Lung (tissue), 12 donors: ENCODE data around the gene IZUMO1R. TPM values are rescaled to one million over a fixed set of nuclear protein-coding genes. Genes with fewer than 3 reads are reported as not detected.

Source experiments
- ATAC-seq: fragments of 200-7000 bp; cut with Tn5 transposase; one replicate; pipeline ENCODE4 v1.9.1; 2020; ENCODE audit warnings: moderate number of reproducible peaks; ENCODE audit not compliant: insufficient read depth, low FRiP score
- DNase-seq, 3 donors: peaks; one replicate each; pipeline ENCODE4 v3.0.0-alpha.2; 2013 to 2017
- H3K27ac ChIP-seq, 2 donors: one replicate each; pipeline ENCODE4 v1.5.1; 2013; ENCODE audit warnings: mild to moderate bottlenecking in 2 of 2, moderate library complexity in 2 of 2, control low read depth in 1 of 2, inconsistent platforms in 1 of 2, low read depth in 1 of 2, low read length in 1 of 2
- H3K27me3 ChIP-seq, 3 donors: one replicate each; pipeline ENCODE4 v1.5.1; 2013; ENCODE audit warnings: low read length in 2 of 3; ENCODE audit not compliant: control insufficient read depth in 3 of 3, insufficient read depth in 3 of 3
- H3K36me3 ChIP-seq, 4 donors: one replicate each; pipeline ENCODE4 v1.5.1; 2013; ENCODE audit warnings: low read length in 4 of 4, mild to moderate bottlenecking in 1 of 4, moderate library complexity in 1 of 4; ENCODE audit not compliant: control insufficient read depth in 4 of 4, insufficient read depth in 4 of 4
- H3K4me1 ChIP-seq, 5 donors: one replicate each; pipeline ENCODE4 v1.5.1; 2013; ENCODE audit warnings: low read length in 5 of 5, mild to moderate bottlenecking in 2 of 5, moderate library complexity in 1 of 5; ENCODE audit not compliant: control insufficient read depth in 5 of 5, insufficient read depth in 5 of 5
- H3K4me3 ChIP-seq: one replicate; pipeline ENCODE4 v1.5.1; 2013; ENCODE audit warnings: mild to moderate bottlenecking, control low read depth, moderate library complexity
- H3K9ac ChIP-seq, 2 donors: one replicate each; pipeline ENCODE4 v1.5.1; 2013; ENCODE audit warnings: low read length in 2 of 2, control low read depth in 1 of 2; ENCODE audit not compliant: insufficient read depth in 1 of 2
- H3K9me3 ChIP-seq, 4 donors: one replicate each; pipeline ENCODE4 v1.5.1; 2013; ENCODE audit warnings: low read length in 3 of 4, mild to moderate bottlenecking in 1 of 4, moderate library complexity in 1 of 4; ENCODE audit not compliant: control insufficient read depth in 4 of 4, insufficient read depth in 3 of 4
- WGBS, 2 donors: extraction: QIAGEN DNeasy Blood & Tissue Kit; methylation state at CpG; one replicate each; pipeline ENCODE4 v1.1.7; 2013; 5-methylcytosine and 5-hydroxymethylcytosine counted together
- polyA plus RNA-seq, 2 donors: library from polyadenylated mRNA; stranded (reverse); fragments of 200-250 nt; gene quantifications; one replicate each; pipeline ENCODE4 v1.2.1, GENCODE V29; 2013
- total RNA-seq, 2 donors: library from RNA; depleted of rRNA in 1 of 2; stranded (reverse); fragments of >200 nt in 1 of 2; gene quantifications; one replicate each; pipeline ENCODE4 v1.2.1, GENCODE V29; 2014 to 2021
- TF ChIP-seq, protein P1 (sequence below): IDR thresholded peaks from 2 replicates; pipeline ENCODE4 v1.5.1; 2012; ENCODE audit warnings: mild to moderate bottlenecking; ENCODE audit errors: control extremely low read depth, extremely low read depth
- donor health status: control.
- donor health status: control.
- donor health status: Bipolar disorder and iron deficiency.
- donor health status: healthy.
- donor health status: DM: yes; HTN: yes; CAD: no.

IZUMO1R gene
- total and polyA plus RNA-seq, 4 donors = not detected

DNA sequence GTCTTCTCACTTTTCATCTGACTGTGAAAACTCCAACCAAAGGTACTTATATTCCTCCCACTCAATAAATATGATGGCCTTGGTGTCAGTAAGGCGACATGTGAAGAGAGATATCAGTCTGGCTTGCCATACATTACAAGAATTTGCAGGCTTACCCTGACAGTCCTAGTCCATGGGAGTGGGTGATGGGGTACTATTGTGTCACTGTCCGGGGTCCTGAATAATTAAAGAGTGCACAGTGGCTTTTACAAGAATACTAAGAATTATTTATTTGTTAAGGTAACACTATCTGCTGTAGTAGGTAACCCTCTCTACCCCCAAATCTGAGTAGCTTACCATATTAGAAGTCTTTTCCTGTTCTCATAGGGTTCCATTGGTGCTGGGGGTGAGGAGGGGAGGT lies 23.1 kb upstream of the IZUMO1R start:
- TF ChIP-seq, protein P1, sequence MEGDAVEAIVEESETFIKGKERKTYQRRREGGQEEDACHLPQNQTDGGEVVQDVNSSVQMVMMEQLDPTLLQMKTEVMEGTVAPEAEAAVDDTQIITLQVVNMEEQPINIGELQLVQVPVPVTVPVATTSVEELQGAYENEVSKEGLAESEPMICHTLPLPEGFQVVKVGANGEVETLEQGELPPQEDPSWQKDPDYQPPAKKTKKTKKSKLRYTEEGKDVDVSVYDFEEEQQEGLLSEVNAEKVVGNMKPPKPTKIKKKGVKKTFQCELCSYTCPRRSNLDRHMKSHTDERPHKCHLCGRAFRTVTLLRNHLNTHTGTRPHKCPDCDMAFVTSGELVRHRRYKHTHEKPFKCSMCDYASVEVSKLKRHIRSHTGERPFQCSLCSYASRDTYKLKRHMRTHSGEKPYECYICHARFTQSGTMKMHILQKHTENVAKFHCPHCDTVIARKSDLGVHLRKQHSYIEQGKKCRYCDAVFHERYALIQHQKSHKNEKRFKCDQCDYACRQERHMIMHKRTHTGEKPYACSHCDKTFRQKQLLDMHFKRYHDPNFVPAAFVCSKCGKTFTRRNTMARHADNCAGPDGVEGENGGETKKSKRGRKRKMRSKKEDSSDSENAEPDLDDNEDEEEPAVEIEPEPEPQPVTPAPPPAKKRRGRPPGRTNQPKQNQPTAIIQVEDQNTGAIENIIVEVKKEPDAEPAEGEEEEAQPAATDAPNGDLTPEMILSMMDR = no peak
- DNase-seq = peak in 2 of 3 donors; percentile 18 to 42
- H3K9me3 ChIP-seq = no peaks in the 10 kb centered on the region
- H3K27me3 ChIP-seq = no peaks in the 10 kb centered on the region
- H3K27ac ChIP-seq = no peak overlapping the region
- H3K9ac ChIP-seq = no peak overlapping the region
- H3K4me3 ChIP-seq = no peak overlapping the region
- peaks cover 0 to 12% (median 0%) of the 10 kb centered on the region in 5 donors for H3K4me1 ChIP-seq
- H3K36me3 ChIP-seq = no peaks in the 10 kb centered on the region
- WGBS, 2 donors = 85 to 89% methylated on average over 2 of the region's 2 CpGs
- no peak for ATAC-seq

GRCh38 chr11:94283678-94284077 lies 20.7 kb upstream of the IZUMO1R start:
- H3K27me3 ChIP-seq = no peaks in the 10 kb centered on the region
- H3K4me3 ChIP-seq = no peak overlapping the region
- no peaks in the 10 kb centered on the region for H3K9me3 ChIP-seq
- ATAC-seq = no peak
- H3K27ac ChIP-seq = no peak overlapping the region
- peak in 2 of 3 donors; percentile 48 to 78 for DNase-seq
- no peaks in the 10 kb centered on the region for H3K36me3 ChIP-seq
- TF ChIP-seq, protein P1 = no peak
- peaks cover 0 to 9% (median 0%) of the 10 kb centered on the region in 5 donors for H3K4me1 ChIP-seq
- no peak overlapping the region for H3K9ac ChIP-seq

DNA sequence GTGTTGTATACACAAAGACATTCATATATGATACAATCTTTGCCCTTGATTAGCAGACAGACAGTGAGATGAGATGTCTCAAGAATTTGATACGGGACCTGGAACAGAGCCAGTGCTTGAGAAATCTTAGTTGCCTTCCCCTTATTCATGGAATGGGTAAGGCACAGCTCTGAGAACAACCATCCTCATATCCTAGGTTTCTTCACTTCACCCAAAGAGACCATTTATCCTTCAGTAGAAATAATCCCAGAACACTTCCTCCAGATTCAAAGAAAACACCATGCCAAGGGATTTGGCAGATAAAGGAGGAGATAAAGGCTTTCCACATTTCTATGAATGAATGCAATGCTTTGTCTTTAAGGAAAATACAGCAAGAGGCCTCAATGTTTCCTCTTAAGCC lies 8.8 kb upstream of the IZUMO1R start:
- Histone ChIP-seq H3K36me3 (no peaks in the 10 kb centered on the region), H3K9me3 (peaks cover 0 to 2% (median 0%) of the 10 kb centered on the region in 4 donors), H3K4me3 (no peak overlapping the region), H3K27ac (no peak overlapping the region), H3K9ac (no peak overlapping the region), H3K27me3 (no peaks in the 10 kb centered on the region), H3K4me1 (no peaks in the 10 kb centered on the region)
- DNase-seq (peak in 1 of 3 donors; percentile 6), ATAC-seq (no peak)
- 33 to 37% methylated on average over 1 of the region's 1 CpG for whole genome bisulfite sequencing, 2 donors
- TF ChIP-seq, protein P1 = no peak

DNA sequence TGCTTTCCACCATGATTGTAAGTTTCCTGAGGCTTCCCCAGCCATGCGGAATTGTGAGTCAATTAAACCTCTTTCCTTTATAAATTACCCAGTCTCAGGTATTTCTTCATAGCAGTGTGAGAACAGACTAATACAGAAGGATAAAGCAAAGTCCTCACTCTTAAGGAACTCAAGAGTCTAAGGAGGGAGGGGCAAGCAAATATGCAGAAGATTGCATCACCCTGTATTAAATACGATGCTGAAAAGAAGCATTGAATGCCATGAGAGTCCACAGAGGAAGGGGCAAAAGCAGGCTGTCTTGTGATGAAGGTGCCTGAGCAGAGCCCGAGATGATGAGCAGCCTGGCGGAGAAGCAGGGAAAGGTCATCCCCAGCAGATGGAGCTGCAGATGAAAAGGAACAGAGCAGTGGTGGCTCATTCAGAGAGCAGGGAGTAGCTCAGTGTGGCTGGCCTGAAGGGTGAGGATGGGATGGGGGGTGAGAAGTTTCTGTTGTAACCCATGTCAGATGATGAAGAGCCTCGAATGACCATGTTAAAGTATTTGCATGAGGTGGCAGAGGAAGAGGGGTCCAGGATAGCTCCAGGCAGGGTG lies 6.3 kb upstream of the IZUMO1R start:
- TF ChIP-seq, protein P1 = no peak
- Histone ChIP-seq H3K36me3 (no peaks in the 10 kb centered on the region), H3K4me3 (no peak overlapping the region), H3K27ac (no peak overlapping the region), H3K9me3 (peaks cover 0 to 2% (median 0%) of the 10 kb centered on the region in 4 donors), H3K27me3 (no peaks in the 10 kb centered on the region), H3K9ac (no peak overlapping the region), H3K4me1 (no peaks in the 10 kb centered on the region)
- 73 to 84% methylated on average over 5 of the region's 5 CpGs for WGBS, 2 donors
- ATAC-seq (no peak), DNase-seq (no peak)
